IMR-90 (cell line): Measurements from ENCODE around the gene SLIT1. TPM values are rescaled to one million over a fixed set of nuclear protein-coding genes. Genes with fewer than 3 reads are reported as not detected.

ENCODE experiments used
- ATAC-seq: fragments of 200-7000 bp; cut with Tn5 transposase; 2 replicates; pipeline ENCODE4 v1.9.1; 2020; ENCODE audit warnings: low read depth, mild to moderate bottlenecking, moderate library complexity
- BruUV-seq: library from RNA; stranded (reverse); fragments of 400-500 nt; replicated peaks from 2 replicates; lab custom pipeline; 2021; lab: Mats Ljungman, UMichigan
- CTCF ChIA-PET: fragments of 300-600 bp; formaldehyde crosslinking; extraction: SDS; loops from one replicate; lab custom pipeline; 2021; ENCODE audit warnings: antibody characterized with exemption; lab: Yijun Ruan, JAX
- POLR2A ChIA-PET: fragments of 300-600 bp; sonication (Branson Sonifier 250); formaldehyde crosslinking; loops from one replicate; lab custom pipeline; 2022; ENCODE audit warnings: antibody characterized with exemption; ENCODE audit not compliant: unreplicated experiment; lab: Charles Lee
- DNase-seq: peaks from one replicate; pipeline ENCODE4 v3.0.0; 2013
- H2AFZ ChIP-seq: replicated peaks from 2 replicates; pipeline ENCODE3; 2013; ENCODE audit warnings: low read length, mild to moderate bottlenecking; ENCODE audit not compliant: poor library complexity
- H2AK5ac ChIP-seq: 2 replicates; pipeline ENCODE4 v1.6.1; 2013; ENCODE audit warnings: low read depth, low read length, inconsistent platforms
- H2AK9ac ChIP-seq: replicated peaks from 2 replicates; pipeline ENCODE3; 2013; ENCODE audit warnings: mild to moderate bottlenecking, low read depth, low read length, moderate library complexity; ENCODE audit not compliant: poor library complexity
- H2BK120ac ChIP-seq: 2 replicates; pipeline ENCODE4 v1.6.1; 2013; ENCODE audit warnings: low read depth, low read length, inconsistent platforms
- H2BK15ac ChIP-seq: 3 replicates; pipeline ENCODE4 v1.6.1; 2013; ENCODE audit warnings: low read depth, low read length, inconsistent platforms
- H2BK20ac ChIP-seq: 2 replicates; pipeline ENCODE4 v1.6.1; 2013; ENCODE audit warnings: low read depth, mild to moderate bottlenecking, inconsistent platforms, low read length, moderate library complexity
- H2BK5ac ChIP-seq: 2 replicates; pipeline ENCODE4 v1.6.1; 2013; ENCODE audit warnings: mild to moderate bottlenecking, low read depth, low read length, inconsistent platforms; ENCODE audit not compliant: poor library complexity, severe bottlenecking
- H3K14ac ChIP-seq: replicated peaks from 2 replicates; pipeline ENCODE4 v1.6.1; 2013; ENCODE audit warnings: low read depth, low read length, inconsistent platforms
- H3K18ac ChIP-seq: 2 replicates; pipeline ENCODE4 v1.6.1; 2013; ENCODE audit warnings: low read depth, low read length, control low read depth
- H3K23ac ChIP-seq: 2 replicates; pipeline ENCODE4 v1.6.1; 2013; ENCODE audit warnings: low read depth, low read length, inconsistent platforms
- H3K27ac ChIP-seq: 2 replicates; pipeline ENCODE4 v1.5.1; 2013; ENCODE audit warnings: mild to moderate bottlenecking, control low read depth, low read length; ENCODE audit not compliant: insufficient read depth
- H3K27me3 ChIP-seq: 2 replicates; pipeline ENCODE4 v1.6.1; 2013; ENCODE audit warnings: low read length; ENCODE audit not compliant: control insufficient read depth, insufficient read depth
- H3K36me3 ChIP-seq: 2 replicates; pipeline ENCODE4 v1.6.1; 2013; ENCODE audit warnings: low read length, mixed read lengths; ENCODE audit not compliant: control insufficient read depth, insufficient read depth
- H3K4ac ChIP-seq: 2 replicates; pipeline ENCODE4 v1.6.1; 2013; ENCODE audit warnings: low read depth, low read length, inconsistent platforms
- H3K4me1 ChIP-seq: 2 replicates; pipeline ENCODE4 v1.6.1; 2013; ENCODE audit warnings: low read length, mixed read lengths; ENCODE audit not compliant: control insufficient read depth, insufficient read depth
- H3K4me2 ChIP-seq: 2 replicates; pipeline ENCODE4 v1.6.1; 2013; ENCODE audit warnings: low read depth, mild to moderate bottlenecking, control low read depth, low read length, moderate library complexity
- H3K4me3 ChIP-seq: 2 replicates; pipeline ENCODE4 v1.5.1; 2013; ENCODE audit warnings: low read depth, mild to moderate bottlenecking, control low read depth, low read length, moderate library complexity; ENCODE audit not compliant: insufficient read depth
- H3K56ac ChIP-seq: 2 replicates; pipeline ENCODE4 v1.6.1; 2013; ENCODE audit warnings: low read length, inconsistent platforms; ENCODE audit not compliant: insufficient read depth; ENCODE audit errors: extremely low read depth
- H3K79me1 ChIP-seq, 2 experiments: 2 replicates each; pipeline ENCODE4 v1.6.1; 2013; ENCODE audit warnings: low read length in 2 of 2, inconsistent platforms in 1 of 2, low read depth in 1 of 2
- H3K9ac ChIP-seq: 2 replicates; pipeline ENCODE4 v1.6.1; 2013; ENCODE audit warnings: low read depth, low read length, control low read depth
- H3K9me1 ChIP-seq: 2 replicates; pipeline ENCODE4 v1.6.1; 2013; ENCODE audit warnings: low read length, inconsistent platforms; ENCODE audit not compliant: insufficient read depth
- H3K9me3 ChIP-seq: 2 replicates; pipeline ENCODE4 v1.6.1; 2013; ENCODE audit warnings: low read length; ENCODE audit not compliant: control insufficient read depth, insufficient read depth
- H4K20me1 ChIP-seq: 2 replicates; pipeline ENCODE4 v1.6.1; 2013; ENCODE audit warnings: low read length, inconsistent platforms; ENCODE audit not compliant: insufficient read depth
- H4K5ac ChIP-seq: 2 replicates; pipeline ENCODE4 v1.6.1; 2013; ENCODE audit warnings: mild to moderate bottlenecking, low read depth, low read length, control low read depth
- H4K8ac ChIP-seq, 2 experiments: 2 replicates each; pipeline ENCODE4 v1.6.1; 2013; ENCODE audit warnings: low read depth in 2 of 2, low read length in 2 of 2, control low read depth in 1 of 2, inconsistent platforms in 1 of 2
- H4K91ac ChIP-seq: 2 replicates; pipeline ENCODE4 v1.6.1; 2013; ENCODE audit warnings: low read depth, low read length, inconsistent platforms; ENCODE audit not compliant: insufficient read depth
- BHLHE40 ChIP-seq: fragments of 150-350 bp; IDR thresholded peaks from 2 replicates; pipeline ENCODE4 v1.6.1; 2016; ENCODE audit warnings: mild to moderate bottlenecking, low read depth, low read length
- CEBPB ChIP-seq: IDR thresholded peaks from 2 replicates; pipeline ENCODE4 v1.6.1; 2012; ENCODE audit warnings: low read depth, low read length, improper control_type of control experiment
- CHD1 ChIP-seq: IDR thresholded peaks from 2 replicates; pipeline ENCODE4 v1.6.1; 2012; ENCODE audit warnings: low read depth, low read length, improper control_type of control experiment
- FOS ChIP-seq: fragments of 150-350 bp; IDR thresholded peaks from 2 replicates; pipeline ENCODE4 v1.6.1; 2016; ENCODE audit warnings: low read depth, low read length
- MAFK ChIP-seq: IDR thresholded peaks from 2 replicates; pipeline ENCODE4 v1.6.1; 2012; ENCODE audit warnings: low read depth, low read length, improper control_type of control experiment
- MAZ ChIP-seq: IDR thresholded peaks from 2 replicates; pipeline ENCODE4 v1.6.1; 2012; ENCODE audit warnings: low read depth, mild to moderate bottlenecking, low read length, improper control_type of control experiment, moderate library complexity, borderline replicate concordance
- MXI1 ChIP-seq: IDR thresholded peaks from 2 replicates; pipeline ENCODE4 v1.6.1; 2012; ENCODE audit warnings: low read depth, mild to moderate bottlenecking, low read length, moderate library complexity, borderline replicate concordance
- NFE2L2 ChIP-seq: fragments of 150-350 bp; IDR thresholded peaks from 2 replicates; pipeline ENCODE4 v1.6.1; 2016; ENCODE audit warnings: low read depth, mild to moderate bottlenecking, low read length
- POLR2A ChIP-seq: IDR thresholded peaks from 2 replicates; pipeline ENCODE4 v1.6.1; 2012; ENCODE audit warnings: mild to moderate bottlenecking, low read depth, low read length
- RAD21 ChIP-seq: IDR thresholded peaks from 2 replicates; pipeline ENCODE4 v1.6.1; 2012; ENCODE audit warnings: low read length, improper control_type of control experiment
- RCOR1 ChIP-seq: IDR thresholded peaks from 2 replicates; pipeline ENCODE4 v1.6.1; 2012; ENCODE audit warnings: mild to moderate bottlenecking, low read length, improper control_type of control experiment; ENCODE audit not compliant: insufficient replicate concordance
- RFX5 ChIP-seq: IDR thresholded peaks from 2 replicates; pipeline ENCODE4 v1.8.0; 2012; ENCODE audit warnings: low read depth, mild to moderate bottlenecking, low read length, moderate library complexity
- SMC3 ChIP-seq: fragments of 150-350 bp; IDR thresholded peaks from 2 replicates; pipeline ENCODE4 v1.6.1; 2016; ENCODE audit warnings: low read depth, mild to moderate bottlenecking, antibody characterized with exemption, low read length, moderate library complexity
- WGBS, 2 experiments: methylation state at CpG; one replicate each; pipeline versions ENCODE4 v1.1.5 to v1.1.7; 2013; ENCODE audit warnings: missing lambda C conversion rate in 2 of 2; ENCODE audit not compliant: insufficient read length in 1 of 2; ENCODE audit errors: extremely low coverage in 2 of 2; 5-methylcytosine and 5-hydroxymethylcytosine counted together
- dilution Hi-C: fragments of 300-500 bp; cut with HindIII; formaldehyde crosslinking; loops from one replicate; pipeline ENCODE4 v1.14.3; 2018; ENCODE audit warnings: low sequenced_read_pairs; ENCODE audit not compliant: unreplicated experiment
- in situ Hi-C: fragments of 300-500 bp; cut with MboI; formaldehyde crosslinking; loops from 3 replicates; pipeline ENCODE4 v1.14.3; 2019; ENCODE audit warnings: low sequenced_read_pairs, inconsistent platforms, mixed read lengths
- intact Hi-C: fragments of 100-400 bp; cut with micrococcal nuclease; formaldehyde crosslinking; loops from 2 replicates; pipeline ENCODE4 v1.10.0; 2022
- polyA plus RNA-seq, 3 experiments: library from polyadenylated mRNA; depleted of rRNA; stranded (reverse); fragments of >200 nt; gene quantifications; 2 replicates each; pipeline ENCODE4 v1.2.3, GENCODE V29; 2012; ENCODE audit warnings: low replicate concordance in 1 of 3
- total RNA-seq: library from RNA; depleted of rRNA; stranded (reverse); fragments of >200 nt; gene quantifications from 2 replicates; pipeline ENCODE4 v1.2.3, GENCODE V29; 2012
- TF ChIP-seq, protein P1 (sequence below): fragments of 150-350 bp; IDR thresholded peaks from 2 replicates; pipeline ENCODE4 v1.6.1; 2016; ENCODE audit warnings: low read depth, mild to moderate bottlenecking, low read length, moderate library complexity, borderline replicate concordance
- TF ChIP-seq, protein P2 (sequence below): fragments of 150-350 bp; IDR thresholded peaks from 2 replicates; pipeline ENCODE4 v1.6.1; 2017; ENCODE audit warnings: mild to moderate bottlenecking, antibody characterized with exemption, low read length, low read depth
- TF ChIP-seq, protein P3 (sequence below): conservative IDR thresholded peaks from 2 replicates; pipeline ENCODE4 v1.5.1; 2012; ENCODE audit warnings: mild to moderate bottlenecking, low read depth, low read length, improper control_type of control experiment

SLIT1 gene
- total and polyA plus RNA-seq, 2 of the 4 experiments (the other 2 are of a cell fraction) = under 0.01 TPM

DNA sequence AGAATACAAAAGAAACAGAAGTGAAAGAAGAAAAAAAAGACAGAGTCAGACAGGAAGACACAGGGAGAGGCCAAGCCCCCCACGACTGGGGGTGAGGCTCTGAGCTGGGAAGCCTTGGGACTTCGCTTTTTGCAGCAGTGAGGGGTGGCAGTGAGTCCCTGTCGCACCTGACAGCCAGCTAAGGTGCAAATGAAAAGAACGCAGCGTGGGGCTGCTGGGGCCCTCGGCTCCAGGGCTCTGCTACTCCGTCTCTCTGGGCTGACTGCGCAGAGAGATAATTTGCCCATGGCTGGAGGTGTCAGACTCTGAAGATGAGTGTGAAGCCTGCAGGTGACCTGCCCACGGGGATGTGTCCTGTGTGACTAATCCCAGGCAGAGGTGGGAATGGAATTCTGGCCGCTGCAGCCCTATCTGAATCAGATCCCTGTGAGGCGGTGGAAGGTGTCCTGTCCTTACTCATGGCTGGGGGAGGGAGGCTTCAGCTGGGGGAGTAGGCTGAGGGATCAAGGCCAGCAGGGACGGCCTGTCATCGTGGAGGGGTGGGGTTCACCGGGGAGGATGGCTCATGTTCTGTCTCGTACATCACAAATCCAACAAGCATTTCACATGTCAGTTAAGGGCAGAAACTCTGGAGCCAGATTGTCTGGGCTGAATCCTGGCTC lies 96.4 kb downstream of the SLIT1 start:
- Histone ChIP-seq H3K9me1 (no peaks in the 10 kb centered on the region), H3K4ac (no peak overlapping the region), H3K4me1 (no peaks in the 10 kb centered on the region), H2BK15ac (no peak overlapping the region), H3K23ac (no peak overlapping the region), H2BK20ac (no peak overlapping the region), H3K4me3 (no peak overlapping the region), H2AK9ac (no peak overlapping the region), H2BK120ac (no peak overlapping the region), H2AFZ (no peak overlapping the region), H3K18ac (no peak overlapping the region), H4K5ac (no peak overlapping the region), H3K9me3 (no peaks in the 10 kb centered on the region), H3K27ac (no peak overlapping the region), H4K91ac (no peak overlapping the region), H3K79me1 (no peaks in the 10 kb centered on the region), H3K9ac (no peak overlapping the region), H2AK5ac (no peak overlapping the region), H3K4me2 (no peak overlapping the region), H3K36me3 (no peaks in the 10 kb centered on the region), H3K56ac (no peak overlapping the region), H3K27me3 (peaks cover 52% of the 10 kb centered on the region), H4K8ac (no peak overlapping the region), H3K14ac (no peak overlapping the region), H2BK5ac (no peak overlapping the region), H4K20me1 (no peaks in the 10 kb centered on the region)
- intact Hi-C loops = no loop called here
- no TSS peak for BruUV-seq
- in situ Hi-C loops = no loop called here
- no peak for TF ChIP-seq NFE2L2
- TF ChIP-seq MAZ = no peak
- TF ChIP-seq FOS = no peak
- no peak for TF ChIP-seq RFX5
- no peak for TF ChIP-seq BHLHE40
- TF ChIP-seq MAFK = no peak
- no peak for TF ChIP-seq RCOR1
- TF ChIP-seq, protein P1, sequence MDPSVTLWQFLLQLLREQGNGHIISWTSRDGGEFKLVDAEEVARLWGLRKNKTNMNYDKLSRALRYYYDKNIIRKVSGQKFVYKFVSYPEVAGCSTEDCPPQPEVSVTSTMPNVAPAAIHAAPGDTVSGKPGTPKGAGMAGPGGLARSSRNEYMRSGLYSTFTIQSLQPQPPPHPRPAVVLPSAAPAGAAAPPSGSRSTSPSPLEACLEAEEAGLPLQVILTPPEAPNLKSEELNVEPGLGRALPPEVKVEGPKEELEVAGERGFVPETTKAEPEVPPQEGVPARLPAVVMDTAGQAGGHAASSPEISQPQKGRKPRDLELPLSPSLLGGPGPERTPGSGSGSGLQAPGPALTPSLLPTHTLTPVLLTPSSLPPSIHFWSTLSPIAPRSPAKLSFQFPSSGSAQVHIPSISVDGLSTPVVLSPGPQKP = no peak
- no peak for TF ChIP-seq RAD21
- TF ChIP-seq SMC3 = no peak
- TF ChIP-seq, protein P2, sequence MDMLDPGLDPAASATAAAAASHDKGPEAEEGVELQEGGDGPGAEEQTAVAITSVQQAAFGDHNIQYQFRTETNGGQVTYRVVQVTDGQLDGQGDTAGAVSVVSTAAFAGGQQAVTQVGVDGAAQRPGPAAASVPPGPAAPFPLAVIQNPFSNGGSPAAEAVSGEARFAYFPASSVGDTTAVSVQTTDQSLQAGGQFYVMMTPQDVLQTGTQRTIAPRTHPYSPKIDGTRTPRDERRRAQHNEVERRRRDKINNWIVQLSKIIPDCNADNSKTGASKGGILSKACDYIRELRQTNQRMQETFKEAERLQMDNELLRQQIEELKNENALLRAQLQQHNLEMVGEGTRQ = no peak
- TF ChIP-seq POLR2A = no peak
- TF ChIP-seq CHD1 = no peak
- no peak for TF ChIP-seq CEBPB
- TF ChIP-seq MXI1 = no peak
- TF ChIP-seq, protein P3, sequence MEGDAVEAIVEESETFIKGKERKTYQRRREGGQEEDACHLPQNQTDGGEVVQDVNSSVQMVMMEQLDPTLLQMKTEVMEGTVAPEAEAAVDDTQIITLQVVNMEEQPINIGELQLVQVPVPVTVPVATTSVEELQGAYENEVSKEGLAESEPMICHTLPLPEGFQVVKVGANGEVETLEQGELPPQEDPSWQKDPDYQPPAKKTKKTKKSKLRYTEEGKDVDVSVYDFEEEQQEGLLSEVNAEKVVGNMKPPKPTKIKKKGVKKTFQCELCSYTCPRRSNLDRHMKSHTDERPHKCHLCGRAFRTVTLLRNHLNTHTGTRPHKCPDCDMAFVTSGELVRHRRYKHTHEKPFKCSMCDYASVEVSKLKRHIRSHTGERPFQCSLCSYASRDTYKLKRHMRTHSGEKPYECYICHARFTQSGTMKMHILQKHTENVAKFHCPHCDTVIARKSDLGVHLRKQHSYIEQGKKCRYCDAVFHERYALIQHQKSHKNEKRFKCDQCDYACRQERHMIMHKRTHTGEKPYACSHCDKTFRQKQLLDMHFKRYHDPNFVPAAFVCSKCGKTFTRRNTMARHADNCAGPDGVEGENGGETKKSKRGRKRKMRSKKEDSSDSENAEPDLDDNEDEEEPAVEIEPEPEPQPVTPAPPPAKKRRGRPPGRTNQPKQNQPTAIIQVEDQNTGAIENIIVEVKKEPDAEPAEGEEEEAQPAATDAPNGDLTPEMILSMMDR = no peak
- dilution Hi-C loops = no loop called here
- DNase-seq (no peak), ATAC-seq (no peak)
- 10% methylated on average over 7 of the region's 15 CpGs; no CpG with 5 or more reads in 1 of the 2 experiments for WGBS, 2 experiments
- CTCF ChIA-PET = interaction anchor here (1.0 kb wide), 1 partner anchor 121 kb away, joined by 4 read pairs; no protein-coding TSS in a partner anchor
- POLR2A ChIA-PET = no interaction called here
